ENCODE results near the gene USP26. TPM values are rescaled to one million over a fixed set of nuclear protein-coding genes. Genes with fewer than 3 reads are reported as not detected.

Gene USP26, protein sequence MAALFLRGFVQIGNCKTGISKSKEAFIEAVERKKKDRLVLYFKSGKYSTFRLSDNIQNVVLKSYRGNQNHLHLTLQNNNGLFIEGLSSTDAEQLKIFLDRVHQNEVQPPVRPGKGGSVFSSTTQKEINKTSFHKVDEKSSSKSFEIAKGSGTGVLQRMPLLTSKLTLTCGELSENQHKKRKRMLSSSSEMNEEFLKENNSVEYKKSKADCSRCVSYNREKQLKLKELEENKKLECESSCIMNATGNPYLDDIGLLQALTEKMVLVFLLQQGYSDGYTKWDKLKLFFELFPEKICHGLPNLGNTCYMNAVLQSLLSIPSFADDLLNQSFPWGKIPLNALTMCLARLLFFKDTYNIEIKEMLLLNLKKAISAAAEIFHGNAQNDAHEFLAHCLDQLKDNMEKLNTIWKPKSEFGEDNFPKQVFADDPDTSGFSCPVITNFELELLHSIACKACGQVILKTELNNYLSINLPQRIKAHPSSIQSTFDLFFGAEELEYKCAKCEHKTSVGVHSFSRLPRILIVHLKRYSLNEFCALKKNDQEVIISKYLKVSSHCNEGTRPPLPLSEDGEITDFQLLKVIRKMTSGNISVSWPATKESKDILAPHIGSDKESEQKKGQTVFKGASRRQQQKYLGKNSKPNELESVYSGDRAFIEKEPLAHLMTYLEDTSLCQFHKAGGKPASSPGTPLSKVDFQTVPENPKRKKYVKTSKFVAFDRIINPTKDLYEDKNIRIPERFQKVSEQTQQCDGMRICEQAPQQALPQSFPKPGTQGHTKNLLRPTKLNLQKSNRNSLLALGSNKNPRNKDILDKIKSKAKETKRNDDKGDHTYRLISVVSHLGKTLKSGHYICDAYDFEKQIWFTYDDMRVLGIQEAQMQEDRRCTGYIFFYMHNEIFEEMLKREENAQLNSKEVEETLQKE
- total RNA-seq: not detected in 2 replicates

DNA sequence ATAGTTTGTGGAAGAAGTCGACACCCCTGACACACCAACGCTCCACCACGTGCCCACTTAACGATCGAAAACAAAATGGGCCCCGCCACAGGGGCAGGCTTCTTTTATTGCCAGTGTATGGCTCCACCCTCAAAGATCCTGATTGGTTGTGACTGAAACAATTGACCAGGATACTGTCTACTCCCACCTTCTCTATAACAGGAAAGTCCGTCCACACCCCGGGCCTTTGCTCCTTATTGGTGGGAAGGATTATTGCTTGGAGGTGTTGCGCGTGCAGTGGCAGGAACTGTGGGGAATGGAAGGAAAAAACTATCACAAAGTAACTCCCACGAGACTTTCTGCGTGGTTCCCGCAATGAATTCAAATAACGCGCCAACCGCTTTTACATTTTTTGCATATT is at the start of gene USP26:
TSS of gene USP26 (minus strand) at position 79 of the 400 bp plus-strand sequence. CDS start 68,889 bp downstream, outside the sequence.

Other genes starting within 250 kb of the USP26 start
- 0.07 TPM in 1 of 2 replicates, not detected in the other for gene HS6ST2, start 138.5 kb downstream of the USP26 start, total RNA-seq
- not detected in 2 replicates for gene TFDP3, start 121.2 kb upstream of the USP26 start, total RNA-seq

Measured in smooth muscle cell of the pulmonary artery (primary cell).